HL-60 (cell line): ENCODE results near the gene PRR33.

Experiments
- DNase-seq, 2 experiments: peaks; one replicate each; pipeline ENCODE4 v3.0.0-alpha.2; 2010 to 2020; ENCODE audit warnings: low read depth in 1 of 2, low spot score in 1 of 2
- H3K27ac ChIP-seq: fragments of 250-450 bp; sonication (Bioruptor Pico); replicated peaks from 2 replicates; pipeline ENCODE4 v1.5.1; 2020; ENCODE audit warnings: mild to moderate bottlenecking, moderate library complexity
- H3K27me3 ChIP-seq: fragments of 250-450 bp; sonication (Bioruptor Pico); 2 replicates; pipeline ENCODE4 v1.5.1; 2021; ENCODE audit warnings: mild to moderate bottlenecking, moderate library complexity; ENCODE audit not compliant: insufficient read depth, poor library complexity, severe bottlenecking
- H3K4me3 ChIP-seq: replicated peaks from 2 replicates; pipeline ENCODE4 v1.5.1; 2011; ENCODE audit warnings: mild to moderate bottlenecking, control low read depth, low read length; ENCODE audit not compliant: insufficient read depth
- GABPA ChIP-seq: IDR thresholded peaks from 2 replicates; pipeline ENCODE4 v1.6.1; 2012; ENCODE audit warnings: low read depth
- POLR2AphosphoS5 ChIP-seq: IDR thresholded peaks from 2 replicates; pipeline ENCODE4 v1.6.1; 2012; ENCODE audit warnings: low read depth
- REST ChIP-seq: IDR thresholded peaks from 2 replicates; pipeline ENCODE4 v1.6.1; 2012; ENCODE audit warnings: low read depth; ENCODE audit not compliant: insufficient replicate concordance
- SPI1 ChIP-seq: IDR thresholded peaks from 2 replicates; pipeline ENCODE4 v1.6.1; 2012; ENCODE audit warnings: low read depth, mild to moderate bottlenecking, borderline replicate concordance
- TF ChIP-seq, protein P1 (sequence below): IDR thresholded peaks from one replicate; pipeline ENCODE4 v1.5.1; 2011; ENCODE audit warnings: low read length, control low read depth, inconsistent platforms; ENCODE audit not compliant: insufficient read depth

The PRR33 gene

GRCh38 chr11:1932105-1932480 is 40.4 kb upstream of the PRR33 start:
- Histone ChIP-seq H3K4me3 (no peak overlapping the region), H3K27ac (no peak overlapping the region), H3K27me3 (peaks cover 13% of the 10 kb centered on the region)
- TF ChIP-seq POLR2AphosphoS5 (no peak), SPI1 (no peak), GABPA (no peak), REST (no peak)
- TF ChIP-seq, protein P1, sequence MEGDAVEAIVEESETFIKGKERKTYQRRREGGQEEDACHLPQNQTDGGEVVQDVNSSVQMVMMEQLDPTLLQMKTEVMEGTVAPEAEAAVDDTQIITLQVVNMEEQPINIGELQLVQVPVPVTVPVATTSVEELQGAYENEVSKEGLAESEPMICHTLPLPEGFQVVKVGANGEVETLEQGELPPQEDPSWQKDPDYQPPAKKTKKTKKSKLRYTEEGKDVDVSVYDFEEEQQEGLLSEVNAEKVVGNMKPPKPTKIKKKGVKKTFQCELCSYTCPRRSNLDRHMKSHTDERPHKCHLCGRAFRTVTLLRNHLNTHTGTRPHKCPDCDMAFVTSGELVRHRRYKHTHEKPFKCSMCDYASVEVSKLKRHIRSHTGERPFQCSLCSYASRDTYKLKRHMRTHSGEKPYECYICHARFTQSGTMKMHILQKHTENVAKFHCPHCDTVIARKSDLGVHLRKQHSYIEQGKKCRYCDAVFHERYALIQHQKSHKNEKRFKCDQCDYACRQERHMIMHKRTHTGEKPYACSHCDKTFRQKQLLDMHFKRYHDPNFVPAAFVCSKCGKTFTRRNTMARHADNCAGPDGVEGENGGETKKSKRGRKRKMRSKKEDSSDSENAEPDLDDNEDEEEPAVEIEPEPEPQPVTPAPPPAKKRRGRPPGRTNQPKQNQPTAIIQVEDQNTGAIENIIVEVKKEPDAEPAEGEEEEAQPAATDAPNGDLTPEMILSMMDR: no peak
- DNase-seq: no peak

DNA sequence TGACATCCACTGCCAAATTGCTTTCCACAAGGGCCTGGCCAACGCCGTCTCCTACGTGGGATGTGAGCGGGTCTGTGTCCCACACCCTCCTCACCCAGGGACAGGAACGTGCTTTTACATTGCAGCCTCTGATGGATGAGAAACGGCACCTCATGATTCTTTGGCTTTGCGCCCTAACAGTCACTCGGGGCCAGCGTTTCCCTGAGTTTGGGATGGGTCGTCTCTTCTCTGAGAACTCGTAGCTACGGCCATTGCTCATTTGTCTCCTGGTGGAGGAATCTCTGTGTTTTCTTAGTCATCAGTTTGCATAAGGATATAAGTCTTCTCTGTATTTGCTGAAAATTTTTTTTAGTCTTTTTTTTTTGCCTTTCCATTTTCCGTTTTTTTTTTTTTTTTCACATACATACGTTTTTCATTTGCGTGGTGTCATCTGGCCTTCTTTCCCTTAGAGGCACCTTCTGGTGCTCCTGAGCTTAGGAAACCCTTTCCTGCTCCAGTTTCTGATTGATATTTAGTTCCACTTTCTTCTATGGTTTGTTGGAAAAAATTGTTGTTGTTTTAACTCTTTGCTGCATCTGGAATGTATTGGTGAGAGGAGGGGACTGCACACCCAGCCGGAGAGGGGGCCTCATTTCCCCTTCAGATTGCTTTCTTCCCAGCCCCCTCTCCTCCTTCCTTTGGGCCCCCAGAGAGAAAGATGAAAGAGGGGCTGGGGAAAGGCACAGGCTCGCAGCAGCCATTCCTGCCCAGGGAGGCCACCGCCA is 39.8 kb upstream of the PRR33 start:
- Histone ChIP-seq H3K4me3 (no peak overlapping the region), H3K27me3 (peaks cover 13% of the 10 kb centered on the region), H3K27ac (no peak overlapping the region)
- TF ChIP-seq, protein P1: no peak
- TF ChIP-seq POLR2AphosphoS5 (no peak), REST (no peak), SPI1 (no peak), GABPA (no peak)
- DNase-seq: no peak

- TF ChIP-seq SPI1 (no peak), GABPA (no peak), REST (no peak), POLR2AphosphoS5 (no peak)
- TF ChIP-seq, protein P1: no peak
- Histone ChIP-seq H3K27me3 (peaks cover 13% of the 10 kb centered on the region), H3K4me3 (no peak overlapping the region), H3K27ac (no peak overlapping the region)
- no peak for DNase-seq
Observed at GRCh38 chr11:1930462-1930830, 38.8 kb upstream of the PRR33 start.
